Naive B cell (primary cell): ENCODE data around the gene WBP1L. TPM values are rescaled to one million over a fixed set of nuclear protein-coding genes. Genes with fewer than 3 reads are reported as not detected.
A peak's percentile ranks its signal among the peaks of the same experiment; 100 is the strongest.

Experiments used
- ATAC-seq, 2 donors: fragments of 150-1000 bp; cut with Tn5 transposase; 2 replicates each; pipeline ENCODE4 v1.10.0; 2021; ENCODE audit warnings: low read depth in 2 of 2, mild to moderate bottlenecking in 2 of 2, moderate library complexity in 2 of 2
- DNase-seq: peaks from one replicate; pipeline ENCODE4 v3.0.0; 2022
- H3K27ac Mint-ChIP-seq, 6 donors: one replicate each; pipeline ENCODE4 v1.8.0; 2020 to 2022; ENCODE audit warnings: mild to moderate bottlenecking in 6 of 6, mixed read lengths in 6 of 6, moderate library complexity in 5 of 6, inconsistent platforms in 2 of 6
- H3K27me3 Mint-ChIP-seq, 3 donors: one replicate each; pipeline ENCODE4 v1.8.0; 2021 to 2022; ENCODE audit warnings: mixed read lengths in 3 of 3, mild to moderate bottlenecking in 1 of 3
- H3K36me3 Mint-ChIP-seq, 2 donors: one replicate each; pipeline ENCODE4 v1.8.0; 2020 to 2022; ENCODE audit warnings: mixed read lengths in 2 of 2, inconsistent platforms in 1 of 2, mild to moderate bottlenecking in 1 of 2
- H3K4me1 Mint-ChIP-seq, 3 donors: one replicate each; pipeline ENCODE4 v1.8.0; 2020 to 2022; ENCODE audit warnings: mixed read lengths in 3 of 3, inconsistent platforms in 1 of 3, mild to moderate bottlenecking in 1 of 3, moderate library complexity in 1 of 3
- H3K4me3 Mint-ChIP-seq, 8 donors: one replicate each; pipeline ENCODE4 v1.8.0; 2020 to 2022; ENCODE audit warnings: mild to moderate bottlenecking in 8 of 8, mixed read lengths in 8 of 8, moderate library complexity in 8 of 8, inconsistent platforms in 2 of 8
- H3K9me3 Mint-ChIP-seq, 7 donors: one replicate each; pipeline ENCODE4 v1.8.0; 2020 to 2022; ENCODE audit warnings: mixed read lengths in 7 of 7, mild to moderate bottlenecking in 5 of 7, inconsistent platforms in 2 of 7, moderate library complexity in 1 of 7
- polyA plus RNA-seq, 6 donors: library from polyadenylated mRNA; unstranded; fragments of 300-500 nt; fragmentation: Illumina TruSeq; gene quantifications; one replicate each; pipeline ENCODE4 v1.2.3, GENCODE V29; 2021; ENCODE audit warnings: low read depth in 6 of 6

WBP1L gene
- polyA plus RNA-seq, 6 donors from 2014 or later = 26.0 to 34.2 (median 29.7) TPM

DNA sequence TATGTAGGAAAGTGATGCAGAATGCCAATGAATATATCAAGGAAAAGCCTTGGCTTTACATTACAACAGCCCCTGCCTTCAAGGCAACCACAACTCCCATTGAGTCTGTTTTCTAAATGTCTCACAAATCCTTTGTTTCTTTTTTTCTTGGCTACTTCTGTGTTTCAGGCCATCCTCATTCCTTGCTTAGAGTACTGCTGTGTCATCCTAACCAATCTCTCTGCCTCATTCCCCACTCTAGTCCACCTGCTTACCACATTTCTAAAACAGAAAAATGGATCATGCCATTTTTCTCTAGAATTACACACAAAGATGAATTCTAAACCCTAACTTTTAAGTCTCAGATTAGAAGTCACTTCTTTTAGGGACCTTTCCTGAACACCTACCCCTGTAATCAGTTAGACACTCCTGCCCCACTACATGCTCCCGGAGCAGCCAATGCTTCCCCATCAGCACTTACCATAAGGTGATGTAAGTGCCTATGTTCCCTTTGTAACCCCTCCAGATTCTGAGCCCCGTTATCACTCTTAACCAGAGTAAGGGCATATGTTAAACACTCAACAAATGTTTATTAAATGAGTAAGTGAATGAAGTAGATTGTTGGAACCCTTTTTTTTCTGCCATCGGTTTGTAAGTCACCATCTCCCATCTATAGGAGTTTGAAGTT, 113.1 kb downstream of the WBP1L start:
- no peaks in the 10 kb centered on the region for H3K27me3 Mint-ChIP-seq
- H3K27ac Mint-ChIP-seq = peak overlapping the region in 1 of 6 donors; percentile 39
- no peak for DNase-seq
- H3K4me3 Mint-ChIP-seq = peak overlapping the region in 1 of 8 donors; percentile 53
- H3K9me3 Mint-ChIP-seq = no peaks in the 10 kb centered on the region
- no peak for ATAC-seq
- peaks cover 5 to 22% (median 12%) of the 10 kb centered on the region in 3 donors for H3K4me1 Mint-ChIP-seq
- peaks cover 7 to 11% of the 10 kb centered on the region in 2 donors for H3K36me3 Mint-ChIP-seq

GRCh38 chr10:102859911-102860310, 116.2 kb downstream of the WBP1L start:
- H3K4me1 Mint-ChIP-seq = peaks cover 3 to 15% (median 5%) of the 10 kb centered on the region in 3 donors
- peak overlapping the region in 2 of 6 donors; percentile 7 to 30 for H3K27ac Mint-ChIP-seq
- H3K27me3 Mint-ChIP-seq = no peaks in the 10 kb centered on the region
- peak overlapping the region in 1 of 8 donors; percentile 29 for H3K4me3 Mint-ChIP-seq
- H3K9me3 Mint-ChIP-seq = no peaks in the 10 kb centered on the region
- H3K36me3 Mint-ChIP-seq = peaks cover 11 to 14% of the 10 kb centered on the region in 2 donors
- DNase-seq (no peak), ATAC-seq (no peak)

DNA sequence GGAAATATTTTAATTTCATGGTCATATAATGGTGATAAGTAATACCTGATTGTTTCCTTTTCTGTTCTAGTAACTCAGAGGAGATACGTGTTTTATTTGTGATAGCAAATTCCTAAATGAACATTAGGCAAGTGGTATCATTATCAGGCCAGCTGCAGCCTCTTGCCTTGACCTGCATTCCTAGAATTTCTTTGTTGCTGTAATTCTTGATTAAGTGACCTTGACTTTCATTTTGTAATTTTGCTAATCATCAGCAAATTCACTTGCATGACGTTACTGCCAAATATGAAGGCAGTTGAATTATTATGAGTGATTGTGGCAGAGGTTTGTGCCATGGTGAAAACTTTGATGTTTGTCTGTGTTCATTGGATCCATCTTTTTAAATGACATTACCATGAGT, 119.9 kb downstream of the WBP1L start:
- H3K9me3 Mint-ChIP-seq = no peaks in the 10 kb centered on the region
- no peak overlapping the region for H3K27ac Mint-ChIP-seq
- H3K4me3 Mint-ChIP-seq = no peak overlapping the region
- ATAC-seq (no peak), DNase-seq (no peak)
- peaks cover 14 to 18% of the 10 kb centered on the region in 2 donors for H3K36me3 Mint-ChIP-seq
- H3K27me3 Mint-ChIP-seq = peaks cover 0 to under 1% (median under 1%) of the 10 kb centered on the region in 3 donors
- peaks cover 0 to 5% (median under 1%) of the 10 kb centered on the region in 3 donors for H3K4me1 Mint-ChIP-seq

DNA sequence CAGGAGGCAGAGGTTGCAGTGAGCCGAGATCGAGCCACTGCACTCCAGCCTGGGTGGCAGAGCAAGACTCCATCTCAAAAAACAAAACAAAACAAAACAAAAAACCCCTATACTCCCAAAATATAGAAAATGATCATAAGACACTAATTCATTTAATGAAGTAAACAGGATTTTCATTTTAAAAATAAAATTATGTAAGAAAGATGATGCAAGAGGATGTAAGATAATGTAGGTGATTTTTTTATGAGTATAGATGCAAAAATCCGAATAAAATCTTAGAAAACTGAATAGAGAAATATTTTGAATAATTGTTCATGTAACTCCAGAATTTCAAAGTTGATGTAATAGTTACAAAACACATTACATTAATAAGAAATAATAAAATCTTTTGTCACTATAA, 121.9 kb downstream of the WBP1L start:
- DNase-seq = no peak
- ATAC-seq = no peak
- Mint-ChIP-seq H3K9me3 (peaks cover 0 to 3% (median 0%) of the 10 kb centered on the region in 7 donors), H3K27ac (no peak overlapping the region), H3K27me3 (peaks cover 14 to 20% (median 19%) of the 10 kb centered on the region in 3 donors), H3K36me3 (peaks cover 7 to 10% of the 10 kb centered on the region in 2 donors), H3K4me3 (no peak overlapping the region), H3K4me1 (peaks cover 8 to 15% (median 14%) of the 10 kb centered on the region in 3 donors)

Other genes with a start within 250 kb of the WBP1L start
- gene ACTR1A, start 241.2 kb upstream of the WBP1L start, polyA plus RNA-seq = 10 to 100 TPM; 41.8 to 66.6 (median 45.1) TPM
- gene SUFU, start 240.0 kb upstream of the WBP1L start, polyA plus RNA-seq = 1 to 10 TPM in 5 of 6 donors, under 1 TPM in 1; 0.84 to 7.8 (median 4.0) TPM
- gene TRIM8, start 99.5 kb upstream of the WBP1L start, polyA plus RNA-seq = 10 to 100 TPM; 27.1 to 45.8 (median 30.2) TPM
- gene ARL3, start 29.6 kb upstream of the WBP1L start, polyA plus RNA-seq = 1 to 10 TPM in 5 of 6 donors, under 1 TPM in 1; 0.52 to 1.9 (median 1.6) TPM
- 10 to 100 TPM in 2 of 6 donors, 1 to 10 TPM in 4; 2.6 to 14.1 (median 8.3) TPM for gene SFXN2, start 29.3 kb upstream of the WBP1L start, polyA plus RNA-seq
- not detected for gene CYP17A1, start 93.5 kb downstream of the WBP1L start, polyA plus RNA-seq
- 10 to 100 TPM; 42.5 to 67.3 (median 57.0) TPM for gene BORCS7, start 110.3 kb downstream of the WBP1L start, polyA plus RNA-seq
- not detected for gene AS3MT, start 125.5 kb downstream of the WBP1L start, polyA plus RNA-seq
- gene CNNM2, start 174.3 kb downstream of the WBP1L start, polyA plus RNA-seq = 1 to 10 TPM; 4.4 to 7.5 (median 6.0) TPM